HG03064 (cell line): Measurements from ENCODE around the gene ATP6V0D1.
"Not testable (repeated sequence)": the region's sequence is repeated elsewhere in the genome, so short reads cannot be mapped to it uniquely, and the experiment has no call there.

Experiments
- ATAC-seq: cut with Tn5 transposase; IDR thresholded peaks from one replicate; pipeline ENCODE4 v1.9.1; 2021; ENCODE audit warnings: low read depth; ENCODE audit not compliant: unreplicated experiment

Gene ATP6V0D1

GRCh38 chr16:67430504-67430976, 50.4 kb downstream of the ATP6V0D1 start:
- ATAC-seq, result no peak

GRCh38 chr16:67429799-67430503, 51.0 kb downstream of the ATP6V0D1 start:
- ATAC-seq, result no peak

- no peak for ATAC-seq
Observed at GRCh38 chr16:67429053-67429798, 51.7 kb downstream of the ATP6V0D1 start.

- ATAC-seq, result no peak
Observed at GRCh38 chr16:67428146-67428731, 52.7 kb downstream of the ATP6V0D1 start.

- ATAC-seq, result no peak
Observed at GRCh38 chr16:67426950-67427349, 54.0 kb downstream of the ATP6V0D1 start.

GRCh38 chr16:67426022-67426421, 54.9 kb downstream of the ATP6V0D1 start:
- ATAC-seq, result no peak

GRCh38 chr16:67425580-67425979, 55.4 kb downstream of the ATP6V0D1 start:
- no peak for ATAC-seq

- no peak for ATAC-seq
Observed at GRCh38 chr16:67425061-67425460, 55.9 kb downstream of the ATP6V0D1 start.

GRCh38 chr16:67424261-67424615, 56.7 kb downstream of the ATP6V0D1 start:
- ATAC-seq, result no peak

GRCh38 chr16:67423611-67424260, 57.2 kb downstream of the ATP6V0D1 start:
- ATAC-seq, result no peak

- ATAC-seq, result no peak
Observed at GRCh38 chr16:67423015-67423414, 57.9 kb downstream of the ATP6V0D1 start.

- ATAC-seq, result no peak
Observed at GRCh38 chr16:67421030-67421429, 59.9 kb downstream of the ATP6V0D1 start.

GRCh38 chr16:67419931-67420330, 61.0 kb downstream of the ATP6V0D1 start:
- ATAC-seq, result no peak

GRCh38 chr16:67419502-67419901, 61.5 kb downstream of the ATP6V0D1 start:
- ATAC-seq, result no peak

GRCh38 chr16:67417333-67418061, 63.5 kb downstream of the ATP6V0D1 start:
- ATAC-seq, result no peak

- no peak for ATAC-seq
Observed at GRCh38 chr16:67415872-67416793, 64.8 kb downstream of the ATP6V0D1 start, which contains the start of gene ZDHHC1. TSS of gene ZDHHC1 (minus strand) at chr16:67416477. CDS start at chr16:67407775, 8,702 bp downstream.

GRCh38 chr16:67415421-67415820, 65.5 kb downstream of the ATP6V0D1 start:
- ATAC-seq, result not testable (repeated sequence)

GRCh38 chr16:67413978-67414911, 66.7 kb downstream of the ATP6V0D1 start:
- no peak for ATAC-seq
